GM21526 (cell line): ENCODE data around the gene GALNT9.

Experiments used
- ATAC-seq: cut with Tn5 transposase; IDR thresholded peaks from one replicate; pipeline ENCODE4 v1.9.1; 2021; ENCODE audit warnings: moderate library complexity; ENCODE audit not compliant: unreplicated experiment, low FRiP score

The GALNT9 gene

DNA sequence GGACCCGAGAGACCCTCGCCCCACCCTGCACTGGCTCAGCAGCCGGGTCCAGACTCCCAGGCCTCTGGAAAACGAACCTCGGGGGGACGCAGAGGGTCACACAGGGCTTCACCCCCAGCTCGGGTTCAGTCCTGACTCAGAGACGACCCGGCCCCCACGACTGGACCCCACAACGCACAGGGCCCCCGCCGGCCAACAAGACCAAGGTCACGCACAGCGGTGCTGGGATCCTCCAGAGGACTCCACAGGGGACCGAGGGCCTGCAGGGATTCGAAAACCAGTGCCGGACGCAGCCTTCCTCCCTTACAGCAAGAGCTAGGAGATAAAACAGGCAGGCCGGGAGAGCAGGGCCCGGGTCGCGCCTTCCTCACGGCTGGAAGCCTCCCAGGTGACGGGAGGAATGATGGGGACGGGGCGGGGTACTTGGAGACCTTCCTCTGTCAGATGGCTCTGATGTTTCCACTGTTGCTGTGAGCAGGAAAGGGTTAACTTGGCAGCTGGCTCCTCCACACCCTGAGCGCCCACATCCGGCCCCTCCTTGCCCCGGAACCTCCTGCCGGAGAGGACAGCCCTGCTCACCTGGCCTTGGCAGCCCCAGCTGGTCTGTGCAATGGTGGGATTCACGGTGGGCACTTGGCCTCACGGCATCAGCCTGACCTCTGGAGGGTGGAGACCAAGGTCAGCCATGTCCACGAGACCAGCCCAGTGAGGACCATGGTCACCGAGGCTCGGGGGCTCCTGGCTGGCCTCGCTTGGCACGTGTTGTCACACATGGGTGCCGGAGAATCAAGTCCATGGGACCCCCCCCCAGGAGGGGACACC lies 46.2 kb downstream of the GALNT9 start:
- no peak for ATAC-seq

- no peak for ATAC-seq
Measured at GRCh38 chr12:132282031-132282949, 47.1 kb downstream of the GALNT9 start.

DNA sequence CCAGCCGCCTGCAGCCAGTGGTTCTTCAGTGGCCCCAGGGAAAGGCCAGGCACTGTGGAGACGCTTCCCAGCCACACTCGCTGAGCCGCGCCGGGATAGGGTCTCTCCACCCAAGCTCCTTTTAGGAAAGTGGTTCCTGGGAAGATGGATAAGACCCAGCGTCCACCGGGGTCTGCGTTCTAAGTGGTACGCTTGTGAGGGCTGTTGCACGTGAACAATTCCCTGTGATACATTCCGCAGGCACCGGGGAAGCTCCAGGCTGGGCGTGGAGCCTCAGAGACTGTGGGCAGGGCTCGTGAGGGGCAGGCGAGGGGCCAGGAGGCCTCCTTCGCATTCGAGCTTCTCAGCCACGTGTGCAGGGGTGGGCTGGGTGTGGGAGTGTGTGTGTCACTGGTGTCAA lies 48.4 kb downstream of the GALNT9 start:
- no peak for ATAC-seq

DNA sequence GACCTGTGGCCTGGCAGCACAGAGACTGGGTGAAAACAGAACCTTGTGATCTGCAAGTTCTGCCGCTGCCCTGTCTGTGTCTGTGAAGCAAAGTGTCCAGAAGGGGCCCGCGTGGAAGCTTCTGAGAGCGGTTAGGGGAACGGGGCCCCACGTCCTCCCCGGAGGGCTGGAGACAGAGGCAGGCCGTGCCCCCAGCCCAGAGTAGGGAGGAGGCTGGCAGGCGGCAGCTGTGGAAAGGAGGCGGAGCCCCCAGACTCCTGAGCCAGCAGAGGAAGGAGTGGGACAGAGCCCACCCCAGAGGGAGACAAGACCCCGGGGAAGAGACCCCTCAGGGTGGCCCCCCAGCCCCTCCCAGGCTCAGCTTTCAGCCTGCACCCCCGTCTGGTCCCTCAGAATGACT lies 49.0 kb downstream of the GALNT9 start:
- ATAC-seq: no peak

GRCh38 chr12:132279930-132280329 lies 49.5 kb downstream of the GALNT9 start:
- ATAC-seq: no peak

- no peak for ATAC-seq
Measured at GRCh38 chr12:132279184-132279889, 50.1 kb downstream of the GALNT9 start.

DNA sequence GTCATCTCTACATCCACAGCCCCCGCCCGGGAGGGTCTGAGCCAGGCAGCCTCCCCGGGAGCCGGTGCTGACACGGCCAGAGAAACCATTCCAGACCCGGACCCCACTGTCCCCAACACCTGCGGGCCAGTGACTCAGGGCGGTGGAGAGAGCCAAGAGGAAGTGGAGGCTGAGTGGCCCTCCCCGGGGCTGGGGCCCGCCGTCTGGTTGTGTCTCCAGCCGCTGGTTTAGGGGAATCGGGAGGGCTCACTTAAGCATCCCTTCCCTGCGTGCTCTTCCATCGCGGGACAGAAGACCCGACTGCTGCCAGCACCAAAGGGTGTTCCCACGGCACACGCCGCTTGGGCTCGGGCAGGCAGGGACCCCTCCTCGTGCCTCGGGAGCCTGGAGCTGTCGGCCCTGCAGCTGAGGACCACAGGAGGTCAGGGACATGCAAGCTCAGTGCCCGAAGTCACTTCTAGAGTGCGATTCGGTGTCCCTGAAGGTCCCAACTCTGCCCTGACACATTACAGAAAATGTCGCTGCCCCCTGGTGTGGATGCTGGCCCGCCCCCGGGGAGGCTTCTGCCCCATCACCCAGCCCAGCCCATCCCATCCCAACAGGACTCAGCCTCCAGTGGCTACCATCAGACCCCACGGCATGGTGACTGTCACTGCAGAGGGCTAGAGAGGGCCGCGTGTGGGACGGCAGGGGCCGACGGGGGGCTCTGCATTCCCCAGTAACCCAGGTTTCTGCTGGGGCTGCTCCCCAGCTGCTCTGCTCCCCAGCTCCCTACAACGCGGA lies 50.8 kb downstream of the GALNT9 start:
- no peak for ATAC-seq

DNA sequence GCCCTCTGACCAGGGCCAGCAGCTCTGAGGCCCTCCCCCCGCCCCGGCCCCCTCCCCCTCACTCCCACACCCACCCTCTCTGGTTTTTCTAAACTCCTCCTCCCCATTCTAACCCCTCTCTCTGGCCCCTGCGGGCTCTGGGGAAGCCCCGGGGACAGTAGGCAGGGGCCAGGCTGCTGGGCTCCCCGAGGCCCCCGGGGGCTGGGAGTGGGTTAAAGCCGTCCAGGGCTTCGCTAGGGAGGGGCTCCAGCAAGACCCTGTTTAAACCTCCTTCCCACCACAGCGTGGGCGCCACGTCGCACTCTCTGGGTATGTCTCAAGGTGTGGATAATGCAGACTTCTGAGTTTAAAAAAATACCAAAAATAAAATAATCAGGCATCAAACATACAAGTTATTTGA lies 51.4 kb downstream of the GALNT9 start:
- ATAC-seq: no peak

DNA sequence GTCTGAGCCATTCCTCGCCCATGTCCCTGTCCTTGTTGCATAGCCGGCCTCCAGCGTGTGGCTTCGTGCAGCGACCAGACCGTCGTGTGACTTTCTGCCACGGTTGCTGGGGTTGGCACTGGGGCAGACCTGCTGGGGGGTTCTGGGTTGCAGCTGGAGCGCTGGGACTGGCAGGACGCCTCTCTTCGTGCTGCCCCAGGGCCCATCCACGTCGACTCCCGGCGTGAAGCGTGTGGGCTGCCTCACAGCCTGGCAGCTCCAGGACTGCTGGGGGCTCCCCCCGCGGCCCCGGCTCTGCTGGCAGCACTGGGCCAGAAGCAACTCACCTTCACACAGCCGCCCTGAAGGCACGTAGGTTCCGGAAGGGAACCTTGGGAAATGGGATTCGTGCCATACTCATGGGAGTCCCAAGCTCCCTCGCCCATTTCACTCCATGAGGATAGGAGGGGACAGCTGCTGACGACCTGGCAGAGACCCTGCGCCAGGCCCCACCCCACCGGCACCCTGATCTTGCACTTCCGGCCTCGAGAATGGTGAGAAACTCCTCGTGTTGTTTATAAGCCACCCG lies 51.9 kb downstream of the GALNT9 start:
- ATAC-seq: no peak

- ATAC-seq: no peak
Measured at GRCh38 chr12:132276827-132277373, 52.5 kb downstream of the GALNT9 start.

GRCh38 chr12:132276066-132276826 lies 53.1 kb downstream of the GALNT9 start:
- no peak for ATAC-seq

- ATAC-seq: no peak
Measured at GRCh38 chr12:132275631-132276030, 53.8 kb downstream of the GALNT9 start.

GRCh38 chr12:132275110-132275531 lies 54.3 kb downstream of the GALNT9 start:
- ATAC-seq: no peak

GRCh38 chr12:132273992-132274334 lies 55.4 kb downstream of the GALNT9 start:
- no peak for ATAC-seq

GRCh38 chr12:132272711-132273110 lies 56.7 kb downstream of the GALNT9 start:
- no peak for ATAC-seq

DNA sequence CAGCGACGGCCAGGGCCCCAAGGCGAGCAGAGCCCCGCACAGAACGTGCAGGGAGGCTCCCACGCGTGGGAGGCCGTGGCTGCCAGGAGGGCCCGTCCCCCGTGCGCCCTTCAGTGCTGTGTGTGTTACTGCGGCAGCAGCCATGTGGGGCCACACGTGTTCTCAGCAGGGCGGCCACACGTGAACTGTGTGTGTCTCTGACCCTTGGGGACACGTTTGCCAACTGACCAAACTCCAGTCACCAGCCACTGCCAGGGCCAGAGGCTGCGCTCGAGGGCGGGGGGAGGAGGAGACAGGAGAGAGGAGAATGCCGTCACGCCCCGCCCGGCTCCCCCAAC lies 57.7 kb downstream of the GALNT9 start:
- no peak for ATAC-seq

GRCh38 chr12:132270969-132271754 lies 58.2 kb downstream of the GALNT9 start:
- ATAC-seq: no peak

DNA sequence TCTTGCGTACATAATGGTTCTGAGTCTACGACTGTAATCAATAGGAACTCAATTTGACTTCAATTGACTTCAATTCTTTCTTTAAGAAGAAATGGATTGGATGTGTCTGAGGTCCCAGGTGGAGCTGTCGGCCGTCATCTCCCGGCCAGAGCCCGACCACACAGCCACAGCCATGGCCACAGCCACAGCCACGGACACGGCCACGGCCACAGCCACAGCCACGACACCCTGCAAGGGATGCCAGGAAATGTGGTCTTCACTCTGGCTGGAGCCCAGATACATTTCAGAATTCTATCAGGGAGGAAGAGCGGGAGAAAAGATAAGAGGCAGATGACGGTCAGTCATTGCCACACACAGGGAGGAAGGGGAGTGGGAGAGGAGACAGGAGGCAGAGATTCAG lies 58.9 kb downstream of the GALNT9 start:
- ATAC-seq: no peak
